Measurements from ENCODE around the gene ISOC1.

GRCh38 chr5:129096382-129096991 lies 1.9 kb downstream of the ISOC1 start:
- TF ChIP-seq POLR2A (IDR thresholded peaks at IDR 0.05) (no peak), CTCF (IDR thresholded peaks at IDR 0.05) (no peak)

Data from lower leg skin (tissue), 3 donors.